Measurements from ENCODE around the gene SSTR3.

The SSTR3 gene

GRCh38 chr22:37206841-37207821, 5.1 kb downstream of the SSTR3 start:
- TF ChIP-seq CTCF (IDR thresholded peaks at IDR 0.05): no peak
- no peak overlapping the region for H3K4me3 Mint-ChIP-seq
- peaks cover 16% of the 10 kb centered on the region for H3K27me3 Mint-ChIP-seq (ENCODE audit: low read depth, poor library complexity)
- no peak overlapping the region for H3K27ac Mint-ChIP-seq
- no peaks in the 10 kb centered on the region for H3K36me3 Mint-ChIP-seq (ENCODE audit: low read depth)
- no peak for DNase-seq
- no peaks in the 10 kb centered on the region for H3K9me3 Mint-ChIP-seq
- peaks cover 51% of the 10 kb centered on the region for H3K4me1 Mint-ChIP-seq

- DNase-seq: no peak
- H3K4me1 Mint-ChIP-seq: peaks cover 43% of the 10 kb centered on the region
- H3K36me3 Mint-ChIP-seq (ENCODE audit: low read depth): no peaks in the 10 kb centered on the region
- H3K4me3 Mint-ChIP-seq: no peak overlapping the region
- H3K27me3 Mint-ChIP-seq (ENCODE audit: low read depth, poor library complexity): peaks cover 9% of the 10 kb centered on the region
- no peak overlapping the region for H3K27ac Mint-ChIP-seq
- TF ChIP-seq CTCF (IDR thresholded peaks at IDR 0.05): no peak
- H3K9me3 Mint-ChIP-seq: no peaks in the 10 kb centered on the region
Observed at GRCh38 chr22:37206118-37206840, 6.0 kb downstream of the SSTR3 start.

- no peak for TF ChIP-seq CTCF (IDR thresholded peaks at IDR 0.05)
- Mint-ChIP-seq H3K27me3 (ENCODE audit: low read depth, poor library complexity) (peaks cover 11% of the 10 kb centered on the region), H3K4me1 (peaks cover 31% of the 10 kb centered on the region), H3K27ac (no peak overlapping the region), H3K4me3 (no peak overlapping the region), H3K9me3 (no peaks in the 10 kb centered on the region), H3K36me3 (ENCODE audit: low read depth) (no peaks in the 10 kb centered on the region)
- DNase-seq: no peak
Observed at GRCh38 chr22:37205046-37205445, 7.2 kb downstream of the SSTR3 start.

DNA sequence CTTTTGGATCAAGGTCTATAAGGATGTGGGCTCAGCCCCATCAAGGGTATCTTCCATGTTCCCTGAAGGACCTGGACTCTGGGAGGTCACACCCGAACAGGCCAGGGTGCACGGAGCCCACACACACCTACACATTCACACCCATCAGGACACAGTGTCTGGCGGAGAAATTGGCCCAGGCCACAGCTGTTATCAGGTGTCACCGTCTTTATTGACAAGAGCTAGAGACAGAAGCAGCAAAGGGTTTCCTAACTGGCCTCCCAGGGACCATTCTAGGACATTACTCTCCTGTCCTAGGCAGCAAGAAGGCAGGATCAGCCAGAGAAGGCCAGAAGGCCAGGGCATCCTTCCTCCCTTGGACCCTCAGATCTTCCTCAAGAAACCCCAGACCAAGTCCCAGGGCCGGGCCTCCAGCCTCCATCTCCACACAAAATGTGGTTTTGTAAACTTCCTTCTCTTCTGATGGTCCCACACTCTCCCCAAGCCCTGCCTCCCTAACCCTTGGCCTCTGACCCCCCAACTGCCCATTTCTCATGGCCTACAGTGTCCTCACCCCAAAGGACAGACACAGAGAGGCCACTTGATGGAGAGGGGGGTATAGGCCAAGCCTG, 8.1 kb downstream of the SSTR3 start:
- Mint-ChIP-seq H3K4me1 (peaks cover 31% of the 10 kb centered on the region), H3K4me3 (no peak overlapping the region), H3K27me3 (ENCODE audit: low read depth, poor library complexity) (peaks cover 7% of the 10 kb centered on the region), H3K36me3 (ENCODE audit: low read depth) (no peaks in the 10 kb centered on the region), H3K9me3 (no peaks in the 10 kb centered on the region), H3K27ac (no peak overlapping the region)
- no peak for DNase-seq
- no peak for TF ChIP-seq CTCF (IDR thresholded peaks at IDR 0.05)

GRCh38 chr22:37203354-37204044, 8.8 kb downstream of the SSTR3 start:
- H3K4me1 Mint-ChIP-seq: peaks cover 24% of the 10 kb centered on the region
- H3K36me3 Mint-ChIP-seq (ENCODE audit: low read depth): no peaks in the 10 kb centered on the region
- H3K27ac Mint-ChIP-seq: peak overlapping the region; percentile 64
- no peak overlapping the region for H3K4me3 Mint-ChIP-seq
- TF ChIP-seq CTCF (IDR thresholded peaks at IDR 0.05): no peak
- no peak for DNase-seq
- H3K9me3 Mint-ChIP-seq: no peaks in the 10 kb centered on the region
- H3K27me3 Mint-ChIP-seq (ENCODE audit: low read depth, poor library complexity): peaks cover 7% of the 10 kb centered on the region
